DND-41 (cell line): ENCODE data around the gene PRR14L.
"Not testable (repeated sequence)": the region's sequence is repeated elsewhere in the genome, so short reads cannot be mapped to it uniquely, and the experiment has no call there.

Experiments used
- ATAC-seq: fragments of 200-7000 bp; cut with Tn5 transposase; 3 replicates; pipeline ENCODE4 v1.9.1; 2021; ENCODE audit warnings: low read depth; ENCODE audit not compliant: insufficient read depth
- DNase-seq: peaks from one replicate; pipeline ENCODE4 v3.0.0-alpha.2; 2020
- H2AFZ ChIP-seq: 2 replicates; pipeline ENCODE4 v1.6.0; 2012; ENCODE audit warnings: low read depth, low read length
- H3K27ac ChIP-seq: 2 replicates; pipeline ENCODE4 v1.5.1; 2012; ENCODE audit warnings: low read length, inconsistent platforms
- H3K27me3 ChIP-seq: fragments of 200-600 bp; sonication (generic); 2 replicates; pipeline ENCODE4 v1.6.0; 2012; ENCODE audit warnings: low read length, mild to moderate bottlenecking, inconsistent platforms; ENCODE audit not compliant: insufficient read depth, poor library complexity
- H3K36me3 ChIP-seq: 2 replicates; pipeline ENCODE4 v1.5.1; 2012; ENCODE audit warnings: low read length, inconsistent platforms; ENCODE audit not compliant: insufficient read depth
- H3K4me1 ChIP-seq: 2 replicates; pipeline ENCODE4 v1.5.1; 2012; ENCODE audit warnings: mild to moderate bottlenecking, low read length; ENCODE audit not compliant: insufficient read depth
- H3K4me2 ChIP-seq: 2 replicates; pipeline ENCODE4 v1.6.0; 2012; ENCODE audit warnings: mild to moderate bottlenecking, moderate library complexity, low read length, inconsistent platforms; ENCODE audit not compliant: insufficient read depth
- H3K4me3 ChIP-seq, 2 experiments: fragments of 200-600 bp in 1 of 2; shearing (Covaris generic) in 1 of 2; 2 replicates each; pipeline ENCODE4 v1.5.1; 2012 to 2016; ENCODE audit warnings: inconsistent platforms in 2 of 2, low read length in 2 of 2, mild to moderate bottlenecking in 2 of 2, low read depth in 1 of 2, moderate library complexity in 1 of 2
- H3K79me2 ChIP-seq: 2 replicates; pipeline ENCODE4 v1.6.0; 2012; ENCODE audit warnings: low read length, inconsistent platforms; ENCODE audit not compliant: insufficient read depth
- H3K9ac ChIP-seq: 2 replicates; pipeline ENCODE4 v1.6.0; 2012; ENCODE audit warnings: low read depth, mild to moderate bottlenecking, inconsistent platforms, low read length, moderate library complexity
- H3K9me3 ChIP-seq: 2 replicates; pipeline ENCODE4 v1.5.1; 2012; ENCODE audit warnings: low read length, moderate library complexity, mild to moderate bottlenecking, inconsistent platforms; ENCODE audit not compliant: insufficient read depth, severe bottlenecking
- H4K20me1 ChIP-seq: 2 replicates; pipeline ENCODE4 v1.6.0; 2012; ENCODE audit warnings: low read length; ENCODE audit not compliant: insufficient read depth
- CTCF ChIP-seq: IDR thresholded peaks from 2 replicates; pipeline ENCODE4 v1.5.1; 2012; ENCODE audit warnings: borderline replicate concordance, low read length, moderate library complexity, mild to moderate bottlenecking; ENCODE audit not compliant: poor library complexity, severe bottlenecking; ENCODE audit errors: extremely low read depth
- EZH2 ChIP-seq: IDR thresholded peaks from 3 replicates; pipeline ENCODE4 v1.6.1; 2012; ENCODE audit warnings: borderline replicate concordance, low read depth, mild to moderate bottlenecking, moderate library complexity, low read length, inconsistent platforms; ENCODE audit not compliant: severe bottlenecking

Gene PRR14L

GRCh38 chr22:31749636-31750364 lies at the start of gene PRR14L:
Gene PRR14L (minus strand): TSS chr22:31750132. CDS start chr22:31738860, 11,272 bp downstream.
- Histone ChIP-seq H3K27me3 (no peaks in the 10 kb centered on the region), H3K36me3 (peaks cover 12% of the 10 kb centered on the region), H3K9ac (peak within 1 kb of the TSS; percentile 85), H3K27ac (peak within 1 kb of the TSS; percentile 97), H3K4me2 (peak within 1 kb of the TSS; percentile 98), H2AFZ (peak within 1 kb of the TSS; percentile 93), H3K4me1 (peaks cover 50% of the 10 kb centered on the region), H3K4me3 (peak within 1 kb of the TSS; percentile 82 to 90), H3K79me2 (peaks cover 63% of the 10 kb centered on the region), H4K20me1 (peaks cover under 1% of the 10 kb centered on the region; the same call in 1 of the 2 replicates), H3K9me3 (no peaks in the 10 kb centered on the region)
- TF ChIP-seq EZH2: no peak
- peak; percentile 25 for TF ChIP-seq CTCF
- DNase-seq: peak; percentile 97
- ATAC-seq: peak; percentile 76

GRCh38 chr22:31799358-31799757 lies 49.4 kb upstream of the PRR14L start:
- DNase-seq, H4K20me1 ChIP-seq, H3K9me3 ChIP-seq, ATAC-seq, H3K4me2 ChIP-seq, H3K27ac ChIP-seq, H3K79me2 ChIP-seq, H2AFZ ChIP-seq, H3K9ac ChIP-seq, H3K4me1 ChIP-seq, H3K4me3 ChIP-seq, H3K27me3 ChIP-seq: not testable (repeated sequence)
- peaks cover 65% of the 10 kb centered on the region for H3K36me3 ChIP-seq

GRCh38 chr22:31790240-31790639 lies 40.3 kb upstream of the PRR14L start:
- Histone ChIP-seq H3K9me3 (no peaks in the 10 kb centered on the region), H3K27ac (no peak overlapping the region), H3K27me3 (no peaks in the 10 kb centered on the region), H3K4me1 (no peaks in the 10 kb centered on the region), H3K4me2 (no peak overlapping the region), H3K79me2 (no peaks in the 10 kb centered on the region), H3K9ac (no peak overlapping the region), H3K36me3 (peaks cover 20% of the 10 kb centered on the region), H3K4me3 (no peak overlapping the region), H2AFZ (no peak overlapping the region), H4K20me1 (no peaks in the 10 kb centered on the region)
- DNase-seq (no peak), ATAC-seq (no peak)
- TF ChIP-seq CTCF (no peak), EZH2 (no peak)

DNA sequence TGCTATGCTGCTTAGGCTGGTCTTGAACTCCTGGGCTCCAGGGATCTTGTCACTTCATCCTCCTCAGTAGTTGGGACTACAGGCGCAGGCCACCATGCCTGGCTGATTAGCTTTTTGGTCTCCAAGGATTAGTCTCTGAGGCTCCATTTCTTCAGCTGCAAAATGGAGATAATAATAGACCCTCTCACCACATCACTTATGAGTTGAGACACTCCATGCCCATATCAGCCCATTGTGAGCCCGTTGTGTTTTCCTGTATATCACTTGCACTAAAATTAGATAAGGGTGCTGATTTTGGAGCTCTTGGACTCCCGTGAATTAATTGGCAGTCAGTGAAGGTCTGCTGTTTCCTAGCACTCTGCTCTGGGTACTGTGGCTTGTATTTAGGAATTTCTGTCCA lies 39.9 kb upstream of the PRR14L start:
- Histone ChIP-seq H3K4me3 (no peak overlapping the region), H3K27me3 (no peaks in the 10 kb centered on the region), H3K9ac (no peak overlapping the region), H3K4me2 (no peak overlapping the region), H3K79me2 (no peaks in the 10 kb centered on the region), H4K20me1 (no peaks in the 10 kb centered on the region), H3K4me1 (no peaks in the 10 kb centered on the region), H3K36me3 (peaks cover 25% of the 10 kb centered on the region), H2AFZ (no peak overlapping the region), H3K9me3 (no peaks in the 10 kb centered on the region), H3K27ac (no peak overlapping the region)
- DNase-seq: no peak
- TF ChIP-seq CTCF (no peak), EZH2 (no peak)
- no peak for ATAC-seq
